Skin of body (tissue), 2 donors: ENCODE measurements around the gene FYN. TPM values are rescaled to one million over a fixed set of nuclear protein-coding genes. Genes with fewer than 3 reads are reported as not detected.
A peak's percentile ranks its signal among the peaks of the same experiment; 100 is the strongest.

Experiments
- DNase-seq: peaks from one replicate; lab custom pipeline; 2025; lab: John Stamatoyannopoulos, UW
- total RNA-seq: library from RNA; depleted of rRNA; stranded (reverse); fragments of >200 nt; gene quantifications from one replicate; pipeline ENCODE4 v1.2.3, GENCODE V29; 2014

Gene FYN
- total RNA-seq, 1 donor from 2014 or later: 145 TPM

DNA sequence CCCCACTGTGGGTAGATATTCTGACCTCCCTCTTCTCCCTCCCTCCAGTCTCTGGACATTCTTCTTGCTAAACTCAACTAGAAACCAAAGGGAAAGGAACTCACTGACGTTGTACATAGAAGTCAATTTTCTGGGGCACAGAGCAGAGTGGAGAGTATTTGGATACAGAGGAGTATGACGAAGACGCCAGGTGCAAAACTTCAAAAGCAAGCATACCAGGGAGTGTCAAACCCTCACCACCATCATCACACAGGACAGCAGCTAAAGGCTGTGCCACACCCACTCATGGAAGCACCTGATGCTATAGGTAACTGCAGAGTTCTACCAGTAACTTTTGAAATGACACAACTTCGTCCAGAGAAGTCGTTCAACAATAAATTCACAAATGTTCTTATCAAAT is 64.8 kb downstream of the FYN start:
- no peak for DNase-seq

DNA sequence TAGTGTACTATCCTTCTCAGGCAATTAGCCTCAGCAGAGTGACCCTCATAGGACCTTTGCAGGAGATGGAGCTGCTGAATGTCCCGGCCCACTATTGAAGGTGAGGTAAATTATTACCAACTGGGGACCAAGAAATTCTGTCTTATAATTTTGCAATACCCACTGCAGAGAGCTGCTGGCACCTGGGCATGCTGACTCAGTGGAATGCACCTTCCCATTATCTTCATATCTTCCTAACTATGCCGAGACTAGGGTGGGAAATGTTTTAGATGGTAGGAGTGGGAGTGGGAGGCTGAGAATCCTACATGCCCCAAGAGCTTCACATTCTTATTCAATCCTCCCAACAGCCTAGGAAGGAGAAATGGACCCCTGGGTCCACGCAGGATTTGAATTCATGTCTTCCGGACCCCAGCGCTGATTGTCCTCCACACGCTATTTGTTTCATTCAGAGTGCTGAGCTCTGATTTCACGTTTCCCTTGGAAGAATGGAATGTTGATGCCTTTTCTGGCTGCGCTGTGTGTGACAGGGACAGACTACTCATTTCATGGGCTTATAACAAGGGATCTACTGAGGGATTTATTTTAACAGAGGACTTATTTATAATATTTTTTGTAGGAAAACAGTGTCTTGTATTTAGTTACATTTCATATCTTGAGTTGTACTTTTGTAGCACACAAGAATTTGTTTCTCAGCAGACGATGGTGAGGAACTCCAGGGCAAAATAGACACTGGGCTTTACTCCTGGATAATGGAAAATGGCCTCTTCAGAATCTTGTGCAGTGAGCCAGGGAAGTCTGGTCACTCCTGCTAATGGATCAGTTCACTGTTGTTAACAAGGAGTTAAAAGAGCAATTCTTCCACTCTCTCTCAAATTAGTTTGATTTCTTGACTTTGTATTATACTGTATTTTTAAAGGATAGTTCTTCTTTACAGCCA is 66.4 kb downstream of the FYN start:
- no peak for DNase-seq

DNA sequence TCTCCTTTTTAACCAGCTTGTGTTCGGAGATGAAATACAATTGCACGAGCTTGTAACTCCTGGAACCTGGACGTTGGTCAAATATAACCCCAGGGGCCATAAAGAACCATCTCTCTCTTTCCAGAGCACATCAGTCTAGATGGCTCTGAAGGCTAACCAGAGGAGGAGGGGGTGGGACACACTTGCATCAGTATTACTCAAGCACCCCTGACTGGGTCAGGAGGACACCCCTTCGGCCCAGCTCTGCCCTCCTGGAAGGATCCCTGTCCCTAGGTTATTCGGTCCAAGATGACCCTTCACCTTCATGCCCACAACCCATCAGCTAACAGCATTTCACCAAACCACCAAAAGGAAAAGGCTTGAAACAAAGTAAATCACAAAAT is 67.1 kb downstream of the FYN start:
- no peak for DNase-seq

DNA sequence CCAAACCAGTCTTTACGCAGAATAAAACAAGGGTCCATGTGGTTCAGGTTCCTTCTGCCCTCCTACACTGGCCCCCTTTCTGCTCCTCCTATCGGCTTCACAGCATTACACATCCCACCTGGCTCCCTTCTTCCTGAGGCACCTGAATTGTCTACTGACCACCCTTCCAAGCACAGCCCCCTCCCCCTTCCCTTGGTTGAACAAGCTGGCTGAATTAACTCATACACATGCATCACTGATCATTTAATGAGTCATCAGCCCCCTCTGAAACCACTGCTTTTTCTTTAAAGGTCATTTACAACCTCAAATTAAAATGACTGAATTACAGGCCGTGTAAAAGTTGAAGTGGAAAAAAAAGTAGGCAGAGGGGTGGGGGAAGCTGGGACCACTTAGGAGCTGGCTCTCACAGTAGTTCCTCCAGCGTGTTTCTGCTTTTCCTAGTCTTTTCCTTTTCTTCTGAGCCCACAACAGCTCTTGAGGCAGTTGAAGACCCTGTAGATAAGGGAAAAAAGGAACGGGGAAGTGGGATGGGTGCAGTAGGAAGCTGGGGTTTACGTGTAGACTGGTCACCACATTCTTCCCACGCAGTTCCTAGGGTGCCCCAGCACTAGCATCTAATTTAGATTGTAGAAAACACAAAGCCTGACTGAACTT is 67.6 kb downstream of the FYN start:
- no peak for DNase-seq

DNA sequence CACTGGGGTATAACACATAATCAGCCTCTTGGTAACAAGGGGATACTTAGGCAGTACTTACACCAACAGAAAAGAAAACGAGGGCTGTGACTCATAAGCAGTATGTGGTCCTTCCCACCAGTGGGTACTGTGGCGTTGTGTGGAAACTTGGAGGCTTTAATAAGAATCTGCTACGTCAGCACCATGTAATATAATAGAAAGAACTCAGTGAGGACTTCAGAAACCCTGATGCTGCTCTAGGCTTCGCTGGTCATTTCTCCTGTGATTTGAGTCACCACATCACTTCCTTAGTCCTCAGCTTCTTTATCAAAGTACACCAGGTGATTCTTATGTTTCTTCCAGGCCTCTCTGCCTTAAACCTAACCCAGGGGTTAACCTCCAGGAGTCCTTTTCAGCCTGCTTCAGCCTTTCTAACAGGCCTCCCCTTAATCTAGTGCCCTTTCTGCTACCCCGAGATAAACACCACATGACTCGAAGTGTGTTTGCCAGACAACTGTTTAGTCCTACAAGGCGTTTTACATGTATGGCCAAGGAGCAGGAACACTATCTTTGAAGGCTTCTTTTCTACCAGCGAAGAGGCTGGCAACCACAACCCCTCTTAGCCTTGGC is 68.5 kb downstream of the FYN start:
- DNase-seq: no peak

DNA sequence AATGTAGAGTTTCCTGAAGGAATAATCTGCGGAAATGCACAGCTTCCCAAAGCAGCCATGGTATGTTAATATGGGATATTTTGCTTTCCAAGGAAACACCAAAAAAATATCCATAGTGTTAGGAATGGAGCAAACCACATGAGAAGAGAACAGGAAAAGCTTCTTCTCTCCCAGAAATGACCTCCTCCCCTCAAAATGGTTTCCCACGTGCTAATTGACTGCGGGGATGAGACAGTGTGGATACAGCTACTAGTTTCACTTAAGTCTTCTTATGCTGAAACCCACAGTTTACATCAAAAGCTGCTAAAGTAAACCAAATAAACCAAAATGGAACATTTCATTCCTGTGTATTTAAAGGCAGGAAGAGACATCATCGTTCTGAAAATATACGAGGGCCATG is 69.4 kb downstream of the FYN start:
- peak; percentile 75 for DNase-seq

DNA sequence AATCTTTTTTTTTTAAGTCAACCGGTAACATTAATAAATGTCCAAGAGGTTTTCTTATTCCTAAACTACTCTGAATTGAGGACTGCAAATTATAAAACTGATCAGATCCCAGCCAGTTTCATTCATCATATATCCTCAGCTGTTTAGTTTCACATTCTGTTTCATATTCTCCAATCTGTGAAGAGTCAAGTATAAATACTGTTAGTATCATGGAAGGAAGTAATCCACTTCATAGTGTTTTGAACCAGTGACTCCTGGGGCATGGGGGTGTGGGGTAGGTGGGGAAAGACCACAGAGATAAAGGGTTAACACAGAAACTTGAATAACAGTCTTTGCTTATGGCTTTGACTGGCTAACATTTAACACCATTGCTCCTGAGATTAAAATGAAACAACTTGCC is 69.9 kb downstream of the FYN start:
- DNase-seq: no peak

DNA sequence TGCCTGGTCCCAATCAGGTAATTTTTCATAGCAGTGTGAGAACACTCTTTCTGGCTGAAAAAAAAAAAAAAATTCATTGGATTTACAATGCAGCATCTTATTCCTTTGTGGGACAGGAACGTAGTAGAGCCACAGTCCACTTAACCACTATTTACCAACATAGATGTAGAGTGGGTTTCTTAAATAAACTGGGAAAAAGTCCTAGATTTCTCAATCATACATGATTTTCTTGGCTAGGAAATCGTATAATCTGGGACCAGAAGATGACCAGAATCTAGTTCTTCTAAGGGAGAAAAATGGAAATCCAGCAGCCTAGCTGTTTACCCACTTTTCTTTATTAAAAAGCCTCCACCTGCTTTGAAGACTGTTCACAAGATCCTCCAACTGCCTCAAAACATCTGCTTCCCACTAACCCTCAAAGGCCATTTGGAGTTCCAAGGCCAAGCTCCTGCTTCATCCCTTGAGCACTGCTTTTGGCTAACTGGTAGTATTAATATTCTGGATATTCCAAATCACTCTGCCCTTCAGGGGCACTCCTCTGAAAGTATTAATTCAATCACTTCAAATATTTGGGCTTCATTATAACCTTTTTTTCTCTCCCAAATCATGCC is 70.4 kb downstream of the FYN start:
- no peak for DNase-seq

DNA sequence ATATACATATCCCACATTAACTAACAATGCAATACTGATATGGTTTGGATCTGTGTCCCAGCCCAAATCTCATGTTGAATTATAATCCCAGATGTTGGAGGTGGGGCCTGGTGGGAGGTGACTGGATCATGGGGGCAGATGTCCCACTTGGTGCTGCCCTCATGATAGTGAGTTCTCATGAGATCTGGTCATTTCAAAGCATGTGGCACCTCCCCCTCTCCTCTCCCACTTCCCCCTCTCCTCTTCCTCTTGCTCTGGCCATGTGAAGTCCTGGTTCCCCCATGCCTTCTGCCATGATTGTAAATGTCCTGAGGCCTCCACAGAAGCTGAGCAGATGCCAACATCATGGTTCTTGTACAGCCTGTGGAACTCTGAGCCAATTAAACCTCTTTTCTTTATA is 71.2 kb downstream of the FYN start:
- no peak for DNase-seq

DNA sequence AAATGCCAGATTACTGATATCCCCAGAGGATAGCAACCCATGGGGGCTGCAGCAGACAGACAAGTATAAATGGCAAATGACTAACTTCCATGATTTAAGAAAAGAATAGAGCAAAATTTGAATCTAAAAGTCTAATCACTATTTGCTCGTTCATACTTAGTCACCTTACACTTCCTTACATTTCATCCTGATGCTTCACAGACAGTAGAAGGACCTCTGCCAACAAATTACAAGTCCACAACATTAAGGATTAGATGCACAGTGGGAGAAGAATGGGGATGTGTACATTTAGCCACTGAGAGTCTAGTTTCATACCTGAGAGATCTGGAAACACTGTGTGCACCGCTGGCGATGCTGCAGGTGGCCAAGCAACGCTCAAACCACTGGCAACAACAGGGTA is 72.4 kb downstream of the FYN start:
- no peak for DNase-seq

DNA sequence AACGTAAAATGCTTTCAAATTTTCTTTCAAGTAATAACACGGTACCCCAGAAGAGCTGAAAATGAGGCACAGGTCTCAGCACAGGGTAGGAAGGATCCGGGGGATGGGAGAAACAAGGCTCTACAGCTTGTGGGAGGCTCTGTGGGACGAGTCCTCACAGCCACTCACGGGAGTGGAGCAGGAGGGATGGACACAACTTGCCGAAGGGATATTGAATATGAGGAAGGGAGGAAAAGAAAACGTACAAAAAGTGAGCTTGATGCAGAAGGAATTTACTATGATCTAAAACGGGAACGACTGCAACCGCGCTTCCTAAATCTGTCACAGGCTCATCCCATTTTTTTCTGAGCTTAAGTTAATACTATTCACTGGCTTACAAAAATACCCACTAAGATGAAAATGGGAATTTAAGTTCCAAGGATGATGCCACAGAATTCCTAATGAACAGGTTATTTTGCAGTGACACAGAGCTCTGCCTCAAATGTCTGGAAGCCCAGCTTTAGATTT is 72.9 kb downstream of the FYN start:
- no peak for DNase-seq

DNA sequence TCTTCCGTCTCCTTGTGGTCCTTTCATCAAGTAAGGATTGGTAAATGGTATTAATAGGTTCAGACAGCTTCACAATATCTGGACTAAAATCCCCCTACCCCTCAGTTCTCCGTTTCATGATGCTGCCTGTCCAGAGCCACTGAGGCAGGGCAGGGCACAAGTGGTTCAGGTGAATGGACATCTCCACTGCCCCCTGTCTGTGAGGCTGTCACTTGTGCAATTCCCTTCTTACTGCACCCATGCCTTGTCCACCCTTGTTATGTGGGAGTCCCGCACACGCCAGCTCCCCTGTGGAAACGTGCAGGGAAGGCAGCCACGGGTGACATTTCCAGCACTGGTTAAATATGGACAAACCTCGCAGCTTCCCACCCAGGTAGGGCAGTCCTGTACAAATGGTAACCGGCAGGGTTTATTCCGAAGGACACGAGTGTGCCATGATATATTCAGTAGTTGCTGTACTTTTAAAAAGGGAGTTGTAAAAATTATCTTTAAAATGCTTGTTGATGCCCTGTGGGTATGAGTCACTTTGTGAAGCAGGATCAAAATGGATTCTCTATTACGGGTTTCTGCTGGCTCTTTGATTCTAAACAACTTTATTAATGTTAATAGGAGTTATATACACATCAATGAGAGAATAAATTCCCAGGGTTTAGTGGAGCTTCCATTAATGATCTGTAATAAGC is 73.5 kb downstream of the FYN start:
- DNase-seq: no peak

DNA sequence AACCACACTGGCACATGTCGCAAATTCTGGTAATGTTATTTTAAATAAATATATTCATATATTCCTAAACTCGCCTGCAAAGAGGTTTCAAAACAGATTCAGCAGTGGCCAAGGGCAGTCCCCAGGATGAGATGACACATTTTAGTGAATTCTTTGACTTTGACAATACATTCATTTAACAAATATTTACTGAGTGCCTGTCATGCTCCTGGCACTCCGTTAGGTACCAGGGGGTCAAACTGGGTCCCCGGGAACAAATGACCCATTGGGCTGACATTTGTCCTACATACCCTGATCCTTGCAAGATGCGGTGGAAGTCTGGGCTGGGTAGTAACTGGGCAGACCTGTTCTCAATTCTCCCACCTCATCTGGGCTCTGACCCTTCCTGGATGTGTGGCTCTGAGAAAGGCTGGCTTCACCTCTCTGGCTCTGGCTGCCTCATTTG is 74.9 kb downstream of the FYN start:
- DNase-seq: no peak

DNA sequence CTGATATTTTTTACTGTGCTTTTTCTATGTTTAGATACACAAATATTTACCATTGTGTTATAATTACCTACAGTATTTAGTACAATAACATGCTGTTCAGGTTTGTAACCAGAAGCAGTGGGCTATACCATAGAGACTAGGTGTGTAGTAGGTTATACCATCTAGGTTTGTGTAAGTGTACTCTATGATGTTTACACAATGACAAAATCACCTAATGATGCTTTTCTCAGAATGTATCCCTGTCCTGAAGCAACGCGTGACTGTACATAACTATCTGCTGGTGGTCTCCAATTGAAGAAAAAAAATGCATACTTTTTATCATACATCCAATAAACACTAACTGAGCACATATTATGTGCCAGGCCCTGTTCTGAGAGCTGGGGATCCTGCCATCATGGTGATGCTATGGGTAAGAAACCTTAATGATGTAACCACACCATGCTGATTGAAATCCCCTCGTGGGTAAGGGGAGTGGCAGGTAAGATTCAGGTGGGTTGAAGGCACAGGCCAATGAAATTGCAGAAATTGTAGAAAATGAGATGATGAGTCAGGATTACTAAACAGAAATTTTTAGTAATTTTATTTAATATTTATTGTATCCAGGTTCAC is 76.8 kb downstream of the FYN start:
- no peak for DNase-seq

DNA sequence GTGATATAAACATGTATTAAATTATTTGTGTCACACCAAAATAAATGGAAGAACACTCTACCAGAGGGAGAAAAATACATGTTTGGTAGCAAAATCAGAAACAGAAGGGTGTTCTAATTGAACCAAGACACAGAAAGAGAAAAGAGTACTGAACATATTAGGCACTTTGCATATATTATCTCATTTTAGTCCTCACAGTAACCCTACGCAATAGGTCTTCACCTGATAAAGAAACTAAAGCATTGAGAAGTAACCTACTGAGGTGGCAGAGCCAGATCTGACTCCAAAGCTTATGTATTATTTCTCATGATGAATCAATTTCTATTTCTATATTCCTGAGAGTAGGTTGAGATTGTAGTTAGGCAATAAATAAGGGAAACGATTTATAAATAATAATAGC is 77.7 kb downstream of the FYN start:
- DNase-seq: no peak

DNA sequence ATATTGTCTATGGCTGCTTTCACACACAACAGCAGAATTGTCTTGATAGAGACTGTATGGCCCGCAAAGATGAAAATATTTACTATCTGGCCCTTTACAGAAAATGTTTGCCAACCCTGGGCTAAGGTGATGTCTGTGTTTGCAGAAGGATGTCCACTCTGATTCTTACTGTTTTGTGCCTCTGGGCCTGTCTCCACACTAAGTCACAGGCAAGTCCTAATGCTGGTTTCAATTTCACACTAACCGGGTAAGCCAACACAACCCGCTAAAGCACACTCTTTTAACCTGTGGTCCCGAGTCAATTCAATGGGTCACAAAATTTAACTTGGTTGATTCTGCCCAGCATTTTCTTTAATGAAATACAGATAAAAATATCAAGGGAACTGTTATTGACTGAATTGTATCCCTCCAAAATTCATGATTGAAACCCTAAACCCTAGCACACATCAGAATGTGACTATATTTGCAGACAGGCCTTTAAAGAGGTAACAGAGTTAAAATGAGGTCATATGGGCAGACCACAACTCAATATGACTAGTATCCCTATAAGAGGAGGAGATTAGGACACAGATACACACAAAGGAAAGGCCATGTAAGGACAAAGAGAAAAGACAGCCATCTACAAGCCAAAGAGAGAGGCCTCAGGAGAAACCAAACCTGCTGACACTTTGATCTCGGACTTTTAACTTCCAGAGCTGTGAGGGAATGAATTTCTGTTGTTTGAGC is 78.4 kb downstream of the FYN start:
- no peak for DNase-seq

DNA sequence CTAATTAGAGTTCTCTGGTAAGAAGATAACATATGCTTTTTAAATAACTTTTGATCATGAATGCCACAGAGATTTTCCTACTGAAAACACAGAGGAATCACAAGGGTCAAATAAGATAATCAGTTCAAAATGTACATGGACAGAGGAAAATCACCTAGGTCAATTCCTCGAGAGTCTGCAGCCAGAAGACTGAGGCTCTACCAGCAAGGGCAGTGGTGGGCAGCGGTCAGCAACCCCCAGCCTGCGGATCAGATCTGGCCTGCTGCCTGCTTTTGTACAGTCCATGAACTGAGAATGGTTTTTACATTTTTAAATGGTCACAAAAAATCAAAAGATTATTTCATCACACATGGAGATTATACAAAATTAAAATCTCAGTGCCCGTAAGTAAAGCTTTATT is 79.0 kb downstream of the FYN start:
- DNase-seq: no peak

DNA sequence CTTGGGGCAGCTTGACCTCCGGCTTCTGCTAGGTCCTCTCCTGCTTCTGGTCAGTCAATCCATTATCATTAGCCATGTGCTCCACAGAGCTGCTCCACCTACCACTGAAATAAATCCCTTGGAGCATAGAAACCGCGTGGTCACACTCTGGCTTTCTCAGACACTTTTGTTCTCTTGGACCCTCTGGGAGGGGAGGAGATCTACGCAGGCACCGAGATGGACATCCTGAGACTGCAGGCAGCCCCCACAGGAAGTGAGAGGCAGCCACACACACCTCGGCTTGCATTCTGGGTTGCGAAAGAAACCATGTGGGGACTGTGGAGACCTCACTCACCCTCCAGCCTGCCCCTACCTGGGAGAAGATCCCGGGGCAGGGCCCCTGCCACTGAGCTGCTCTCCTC is 79.5 kb downstream of the FYN start:
- DNase-seq: no peak

DNA sequence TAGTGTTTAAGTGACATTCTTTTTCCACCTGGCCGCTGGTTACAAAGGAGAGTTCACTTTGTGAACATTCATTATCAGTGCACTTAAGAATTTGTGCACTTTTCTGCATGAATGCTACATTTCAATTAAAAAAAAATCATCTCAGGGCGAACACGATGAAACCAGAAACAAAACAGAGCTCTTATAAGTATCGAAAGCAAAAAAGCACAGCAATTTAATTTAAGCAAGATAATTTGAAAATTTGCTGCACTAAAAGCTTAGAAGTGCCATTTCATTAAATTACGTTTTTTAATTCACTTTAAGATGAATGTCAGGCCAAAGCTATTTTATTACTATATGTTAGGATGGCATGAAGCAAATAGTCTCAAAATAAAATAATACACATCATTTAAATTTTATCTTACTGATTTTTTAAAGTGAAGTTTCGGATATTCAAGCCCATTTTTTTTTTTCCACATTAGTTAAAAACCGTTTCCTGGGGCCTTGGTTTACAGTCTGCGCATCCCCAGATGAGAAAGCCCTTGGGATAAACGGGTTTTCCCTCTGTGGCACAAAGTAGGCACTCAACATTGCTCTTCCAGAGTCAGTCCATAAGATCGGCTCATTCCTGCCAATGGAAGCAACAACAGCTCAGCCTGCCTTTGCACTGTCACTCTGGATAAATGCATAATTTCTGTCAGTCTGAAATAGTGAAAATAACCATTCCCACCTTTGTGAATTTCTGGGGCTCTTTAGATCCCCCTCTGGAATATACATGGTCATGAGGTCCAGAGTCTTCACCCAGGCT is 80.1 kb downstream of the FYN start:
- DNase-seq: no peak
